GM21381 (cell line): ENCODE results near the gene CWC27.
"Not testable (repeated sequence)": the region's sequence is repeated elsewhere in the genome, so short reads cannot be mapped to it uniquely, and the experiment has no call there.

Experiments
- ATAC-seq: cut with Tn5 transposase; IDR thresholded peaks from one replicate; pipeline ENCODE4 v1.9.1; 2021; ENCODE audit warnings: mild to moderate bottlenecking, moderate library complexity; ENCODE audit not compliant: unreplicated experiment

The CWC27 gene

GRCh38 chr5:64786372-64786771 is 17.6 kb downstream of the CWC27 start:
- ATAC-seq = no peak

GRCh38 chr5:64788156-64788555 is 19.4 kb downstream of the CWC27 start:
- ATAC-seq = no peak

DNA sequence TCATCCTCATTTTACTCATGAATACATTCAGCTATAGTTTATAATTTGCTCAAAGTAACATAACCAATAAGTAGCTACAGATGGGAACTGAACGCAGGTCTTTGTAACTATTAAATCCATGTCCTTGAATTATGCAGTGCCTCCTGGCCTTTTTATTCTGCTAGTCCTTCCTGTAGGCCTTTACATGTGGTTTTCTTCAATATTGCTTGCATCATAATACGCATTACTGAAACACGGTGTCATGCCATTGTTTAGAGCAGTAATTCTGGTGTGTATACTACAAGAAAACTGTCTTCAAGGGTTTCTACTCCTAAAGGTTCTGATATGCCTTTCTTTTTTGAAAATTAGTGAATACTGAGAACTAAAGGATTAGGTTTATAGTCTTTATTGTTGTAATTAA is 20.7 kb downstream of the CWC27 start:
- ATAC-seq = no peak

DNA sequence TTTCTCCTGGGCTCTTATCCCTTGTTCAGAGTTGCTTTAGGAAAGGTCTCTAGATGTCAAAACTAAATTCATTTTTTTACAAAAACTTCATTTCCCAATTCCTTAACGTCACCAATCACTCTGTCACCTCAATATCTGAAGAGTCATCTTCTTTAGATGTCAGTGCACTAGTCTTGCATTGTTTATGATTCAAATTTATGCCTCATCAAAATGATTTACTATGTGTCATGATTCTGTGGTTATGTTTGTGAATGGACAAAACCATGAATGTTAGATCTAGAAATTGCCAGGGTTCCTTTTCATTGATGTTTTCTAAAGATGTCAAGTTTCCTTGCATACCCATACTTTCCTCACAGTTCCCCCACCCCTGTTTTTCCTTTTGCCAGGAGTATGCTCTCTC is 21.5 kb downstream of the CWC27 start:
- ATAC-seq = no peak

GRCh38 chr5:64792469-64792868 is 23.7 kb downstream of the CWC27 start:
- no peak for ATAC-seq

- no peak for ATAC-seq
Observed at GRCh38 chr5:64794053-64794770, 25.5 kb downstream of the CWC27 start.

- ATAC-seq = no peak
Observed at GRCh38 chr5:64796301-64796700, 27.6 kb downstream of the CWC27 start.

DNA sequence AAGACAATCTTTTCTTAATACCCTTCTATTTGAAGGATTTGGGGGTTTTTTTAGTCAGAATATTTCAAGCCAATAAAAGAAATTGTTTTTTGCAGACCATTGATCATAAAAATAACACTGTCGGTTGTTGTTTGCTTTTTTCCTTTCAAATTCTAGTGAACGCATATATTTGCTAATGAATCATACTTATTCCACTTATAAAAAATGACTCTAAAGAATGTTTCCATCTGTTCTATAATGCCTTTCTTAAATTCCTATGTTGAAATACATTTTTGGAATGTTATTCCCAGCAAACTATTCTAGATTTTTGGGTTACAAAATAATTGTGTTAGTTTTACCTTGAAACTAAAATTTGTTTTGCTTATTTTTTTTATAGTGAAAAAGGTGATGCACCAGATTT is 32.2 kb downstream of the CWC27 start:
- no peak for ATAC-seq

DNA sequence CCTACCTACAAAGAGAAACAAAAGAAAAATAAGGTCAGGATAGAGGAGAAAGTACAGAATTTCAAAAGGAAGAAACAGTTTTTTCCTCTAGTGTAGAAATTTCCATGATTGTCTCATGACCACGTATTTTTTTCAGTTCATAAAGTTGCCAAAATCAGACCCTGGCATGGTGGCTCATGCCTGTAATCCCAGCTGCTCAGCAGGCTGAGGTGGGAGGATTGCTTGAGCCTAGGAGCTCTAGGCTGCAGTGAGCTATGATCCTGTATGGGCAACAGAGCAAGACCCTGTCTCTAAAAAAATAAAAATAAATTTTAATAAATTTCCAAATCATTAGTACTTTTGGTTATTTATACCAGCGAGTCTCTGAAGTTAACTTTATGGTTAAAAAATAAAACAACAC is 37.8 kb downstream of the CWC27 start:
- no peak for ATAC-seq

- no peak for ATAC-seq
Observed at GRCh38 chr5:64807520-64807919, 38.8 kb downstream of the CWC27 start.

- no peak for ATAC-seq
Observed at GRCh38 chr5:64811050-64811640, 42.4 kb downstream of the CWC27 start.

- peak; percentile 93 for ATAC-seq
Observed at GRCh38 chr5:64814073-64814472, 45.3 kb downstream of the CWC27 start.

- ATAC-seq = no peak
Observed at GRCh38 chr5:64818245-64818644, 49.5 kb downstream of the CWC27 start.

GRCh38 chr5:64819345-64819744 is 50.6 kb downstream of the CWC27 start:
- ATAC-seq = not testable (repeated sequence)

- no peak for ATAC-seq
Observed at GRCh38 chr5:64822320-64822719, 53.6 kb downstream of the CWC27 start.

- no peak for ATAC-seq
Observed at GRCh38 chr5:64826541-64826940, 57.8 kb downstream of the CWC27 start.

GRCh38 chr5:64827703-64828102 is 59.0 kb downstream of the CWC27 start:
- no peak for ATAC-seq

DNA sequence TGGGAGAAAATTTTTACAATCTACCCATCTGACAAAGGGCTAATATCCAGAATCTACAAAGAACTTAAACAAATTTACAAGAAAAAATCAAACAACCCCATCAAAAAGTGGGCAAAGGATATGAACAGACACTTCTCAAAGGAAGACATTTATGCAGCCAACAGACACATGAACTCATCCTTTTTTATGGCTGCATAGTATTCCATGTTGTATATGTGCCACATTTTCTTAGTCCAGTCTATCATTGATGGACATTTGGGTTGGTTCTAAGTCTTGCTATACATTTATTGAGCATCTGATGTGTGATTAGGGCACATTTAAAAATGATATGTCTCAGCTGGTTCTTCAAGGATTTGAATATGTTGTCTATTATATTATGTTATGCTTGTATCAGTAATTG is 61.9 kb downstream of the CWC27 start:
- ATAC-seq = not testable (repeated sequence)

DNA sequence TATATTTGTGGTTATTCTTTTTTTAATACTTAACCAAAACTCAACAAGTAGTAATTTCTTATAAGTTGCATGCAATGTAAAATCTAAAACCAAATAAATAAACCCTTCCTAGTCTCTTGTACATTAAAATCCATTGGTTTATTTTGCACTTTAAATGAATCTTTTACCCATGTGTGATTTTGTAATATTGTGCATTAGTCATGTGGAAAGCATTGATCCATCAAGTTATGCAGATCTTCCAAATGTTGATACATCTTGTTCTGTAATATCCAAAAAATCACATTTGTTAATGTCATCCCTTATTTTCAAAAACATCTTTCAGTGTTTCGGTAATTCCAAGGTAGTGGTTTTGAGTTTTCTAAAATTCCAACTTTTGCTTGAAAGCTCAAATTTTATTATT is 63.3 kb downstream of the CWC27 start:
- no peak for ATAC-seq

DNA sequence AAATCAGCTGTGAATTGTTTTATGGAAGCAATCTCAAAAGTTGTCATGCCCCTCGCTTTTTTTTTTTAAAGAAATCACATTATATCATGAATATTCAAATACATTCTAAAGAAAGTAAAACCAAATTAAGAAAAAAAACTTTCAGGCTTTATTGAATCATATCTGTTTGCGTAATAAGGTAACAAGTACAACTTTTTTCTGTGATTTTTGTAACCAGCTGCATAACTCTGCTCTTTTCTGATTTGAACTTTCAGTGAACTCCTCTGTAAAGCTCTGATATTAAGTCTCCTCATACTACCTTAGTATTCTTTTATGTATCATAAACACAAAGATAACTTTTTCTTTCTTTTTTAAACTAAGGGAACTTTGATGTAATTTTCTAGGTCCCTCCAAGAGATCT is 65.3 kb downstream of the CWC27 start:
- no peak for ATAC-seq

DNA sequence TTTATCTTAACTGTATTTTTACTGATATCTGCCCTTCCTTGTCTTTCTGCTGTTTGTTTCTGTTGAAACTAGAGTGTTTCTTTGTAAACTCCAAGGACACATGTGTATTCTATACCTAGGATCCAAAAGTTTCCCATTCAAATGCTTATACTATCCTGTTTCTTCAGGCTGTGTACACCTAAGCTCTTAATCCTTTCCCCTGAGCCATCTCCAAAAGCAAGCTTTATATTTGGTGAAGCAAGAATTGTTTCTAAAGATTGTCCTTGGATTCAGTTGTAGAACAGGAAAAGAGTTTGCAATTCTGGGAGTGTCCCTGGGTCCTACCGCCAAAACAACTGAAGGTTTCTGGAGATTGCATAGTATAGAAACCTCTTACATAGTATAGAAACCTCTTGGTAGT is 65.9 kb downstream of the CWC27 start:
- ATAC-seq = no peak

DNA sequence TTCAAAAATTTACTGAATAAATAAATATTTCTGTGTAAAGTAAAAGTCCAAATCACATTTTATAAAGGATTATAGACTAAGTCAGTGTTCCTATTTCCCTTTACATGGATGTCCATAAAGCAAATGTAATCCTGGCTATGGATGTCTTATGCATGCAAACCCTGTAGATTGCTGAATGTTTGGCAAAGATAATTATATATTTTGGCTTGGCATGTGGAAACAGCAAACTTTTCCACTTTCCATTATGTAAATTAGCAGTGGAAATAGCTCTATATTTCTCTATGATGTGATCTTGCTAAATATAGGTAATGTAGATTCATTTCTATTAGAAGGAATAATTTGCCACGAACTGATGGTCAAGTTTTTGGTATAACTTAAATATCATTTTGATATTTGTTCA is 66.5 kb downstream of the CWC27 start:
- ATAC-seq = no peak

- no peak for ATAC-seq
Observed at GRCh38 chr5:64836190-64836755, 67.5 kb downstream of the CWC27 start.
